Hepatocyte (in vitro differentiated cells): ENCODE results near the gene OPCML. TPM values are rescaled to one million over a fixed set of nuclear protein-coding genes. Genes with fewer than 3 reads are reported as not detected.

Source experiments
- DNase-seq: peaks from one replicate; pipeline ENCODE4 v3.0.0-alpha.2; 2016; ENCODE audit warnings: low spot score
- H2AFZ ChIP-seq: fragments of 200-600 bp; sonication (generic); 2 replicates; pipeline ENCODE4 v1.6.0; 2016; ENCODE audit warnings: antibody characterized with exemption, mild to moderate bottlenecking
- H3K27ac ChIP-seq: fragments of 200-600 bp; sonication (generic); 2 replicates; pipeline ENCODE4 v1.5.1; 2016; ENCODE audit warnings: mild to moderate bottlenecking
- H3K27me3 ChIP-seq: fragments of 200-600 bp; sonication (generic); 2 replicates; pipeline ENCODE4 v1.6.1; 2016
- H3K36me3 ChIP-seq: fragments of 200-600 bp; sonication (generic); replicated peaks from 2 replicates; pipeline ENCODE4 v1.5.1; 2016; ENCODE audit warnings: low read depth; ENCODE audit not compliant: insufficient read depth
- H3K4me1 ChIP-seq: fragments of 200-600 bp; sonication (generic); 2 replicates; pipeline ENCODE4 v1.5.1; 2016; ENCODE audit warnings: mild to moderate bottlenecking, moderate library complexity; ENCODE audit not compliant: insufficient read depth
- H3K4me2 ChIP-seq: fragments of 200-600 bp; sonication (generic); 2 replicates; pipeline ENCODE4 v1.6.0; 2016
- H3K4me3 ChIP-seq: fragments of 200-600 bp; sonication (generic); 2 replicates; pipeline ENCODE4 v1.5.1; 2016; ENCODE audit warnings: mild to moderate bottlenecking
- H3K79me2 ChIP-seq: fragments of 200-600 bp; sonication (generic); 2 replicates; pipeline ENCODE4 v1.6.0; 2017; ENCODE audit warnings: mild to moderate bottlenecking
- H3K9me2 ChIP-seq: fragments of 200-600 bp; sonication (generic); replicated peaks from 2 replicates; pipeline ENCODE4 v1.6.0; 2017; ENCODE audit warnings: mild to moderate bottlenecking; ENCODE audit not compliant: insufficient read depth
- H3K9me3 ChIP-seq: fragments of 200-600 bp; sonication (generic); 2 replicates; pipeline ENCODE4 v1.5.1; 2016; ENCODE audit warnings: low read depth, mild to moderate bottlenecking
- H4K20me1 ChIP-seq: fragments of 200-600 bp; sonication (generic); 2 replicates; pipeline ENCODE4 v1.6.0; 2016; ENCODE audit warnings: mild to moderate bottlenecking; ENCODE audit not compliant: insufficient read depth, poor library complexity, severe bottlenecking
- EZH2 ChIP-seq: fragments of 200-600 bp; sonication (generic); IDR thresholded peaks from 2 replicates; pipeline ENCODE4 v1.6.1; 2016; ENCODE audit warnings: antibody characterized with exemption, mild to moderate bottlenecking, borderline replicate concordance
- EZH2phosphoT487 ChIP-seq: fragments of 200-600 bp; sonication (generic); IDR thresholded peaks from one replicate; pipeline ENCODE4 v1.6.1; 2018; ENCODE audit warnings: antibody characterized with exemption, mild to moderate bottlenecking, low read depth, moderate library complexity; ENCODE audit not compliant: unreplicated experiment, severe bottlenecking
- WGBS: methylation state at CpG from one replicate; pipeline ENCODE4 v1.1.6; 2016; ENCODE audit warnings: low lambda C conversion rate; ENCODE audit errors: missing lambda C conversion rate; 5-methylcytosine and 5-hydroxymethylcytosine counted together
- polyA plus RNA-seq: library from polyadenylated mRNA; unstranded; fragments of >200 nt; fragmentation: Nextera tagmentation; extraction: Ambion mirVana; gene quantifications from 2 replicates; pipeline ENCODE4 v1.2.1, GENCODE V29; 2016
- total RNA-seq: library from RNA; depleted of rRNA; stranded (reverse); fragments of >200 nt; gene quantifications from 2 replicates; pipeline ENCODE4 v1.2.3, GENCODE V29; 2014
- TF ChIP-seq, protein P1 (sequence below): fragments of 200-600 bp; sonication (generic); IDR thresholded peaks from 2 replicates; pipeline ENCODE4 v1.5.1; 2016; ENCODE audit warnings: antibody characterized with exemption, mild to moderate bottlenecking; ENCODE audit not compliant: poor library complexity

The OPCML gene
- total and polyA plus RNA-seq, 2 experiments from 2014 or later: 0.37 to 0.98 TPM

DNA sequence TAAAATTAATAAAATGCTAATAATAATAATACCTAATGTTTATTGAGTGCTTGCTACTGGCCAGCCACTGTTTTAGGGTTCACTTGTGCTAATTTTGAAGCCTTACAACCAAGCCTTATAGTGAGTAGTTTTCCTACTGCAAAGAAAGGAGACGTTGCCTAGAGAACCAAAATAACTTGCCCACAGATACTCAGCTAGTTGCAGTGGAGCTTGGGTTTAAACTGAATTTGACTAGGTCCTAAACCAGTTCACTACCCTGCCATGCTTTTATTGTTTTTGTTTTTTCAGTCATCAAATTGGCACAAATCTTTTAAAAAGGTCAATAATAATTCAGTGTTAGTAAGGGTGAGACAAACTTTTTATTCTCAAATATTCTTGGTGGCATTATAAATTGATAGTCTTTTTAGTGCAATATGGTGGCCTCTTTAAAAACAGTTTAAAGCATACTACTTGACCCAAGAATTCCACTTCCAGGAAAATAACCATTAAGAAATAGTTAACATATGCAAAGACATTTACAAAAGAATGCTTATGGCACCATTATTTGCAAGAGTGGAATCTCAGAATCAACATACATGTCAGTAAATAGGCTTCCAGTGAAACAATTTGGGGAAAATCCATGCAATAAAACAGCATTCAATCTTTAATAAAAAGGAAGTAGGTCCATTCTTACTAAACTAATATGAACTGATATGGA is 90.2 kb downstream of the OPCML start:
- Histone ChIP-seq H4K20me1 (no peaks in the 10 kb centered on the region), H3K4me3 (no peak overlapping the region), H3K9me3 (no peaks in the 10 kb centered on the region), H3K4me2 (no peak overlapping the region), H3K36me3 (no peaks in the 10 kb centered on the region), H3K27ac (no peak overlapping the region), H2AFZ (no peak overlapping the region), H3K27me3 (no peaks in the 10 kb centered on the region), H3K4me1 (no peaks in the 10 kb centered on the region), H3K79me2 (no peaks in the 10 kb centered on the region), H3K9me2 (no peaks in the 10 kb centered on the region)
- 78% methylated on average over 1 of the region's 1 CpG for WGBS
- no peak for DNase-seq
- TF ChIP-seq EZH2phosphoT487 (no peak), EZH2 (no peak)
- TF ChIP-seq, protein P1, sequence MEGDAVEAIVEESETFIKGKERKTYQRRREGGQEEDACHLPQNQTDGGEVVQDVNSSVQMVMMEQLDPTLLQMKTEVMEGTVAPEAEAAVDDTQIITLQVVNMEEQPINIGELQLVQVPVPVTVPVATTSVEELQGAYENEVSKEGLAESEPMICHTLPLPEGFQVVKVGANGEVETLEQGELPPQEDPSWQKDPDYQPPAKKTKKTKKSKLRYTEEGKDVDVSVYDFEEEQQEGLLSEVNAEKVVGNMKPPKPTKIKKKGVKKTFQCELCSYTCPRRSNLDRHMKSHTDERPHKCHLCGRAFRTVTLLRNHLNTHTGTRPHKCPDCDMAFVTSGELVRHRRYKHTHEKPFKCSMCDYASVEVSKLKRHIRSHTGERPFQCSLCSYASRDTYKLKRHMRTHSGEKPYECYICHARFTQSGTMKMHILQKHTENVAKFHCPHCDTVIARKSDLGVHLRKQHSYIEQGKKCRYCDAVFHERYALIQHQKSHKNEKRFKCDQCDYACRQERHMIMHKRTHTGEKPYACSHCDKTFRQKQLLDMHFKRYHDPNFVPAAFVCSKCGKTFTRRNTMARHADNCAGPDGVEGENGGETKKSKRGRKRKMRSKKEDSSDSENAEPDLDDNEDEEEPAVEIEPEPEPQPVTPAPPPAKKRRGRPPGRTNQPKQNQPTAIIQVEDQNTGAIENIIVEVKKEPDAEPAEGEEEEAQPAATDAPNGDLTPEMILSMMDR: no peak

DNA sequence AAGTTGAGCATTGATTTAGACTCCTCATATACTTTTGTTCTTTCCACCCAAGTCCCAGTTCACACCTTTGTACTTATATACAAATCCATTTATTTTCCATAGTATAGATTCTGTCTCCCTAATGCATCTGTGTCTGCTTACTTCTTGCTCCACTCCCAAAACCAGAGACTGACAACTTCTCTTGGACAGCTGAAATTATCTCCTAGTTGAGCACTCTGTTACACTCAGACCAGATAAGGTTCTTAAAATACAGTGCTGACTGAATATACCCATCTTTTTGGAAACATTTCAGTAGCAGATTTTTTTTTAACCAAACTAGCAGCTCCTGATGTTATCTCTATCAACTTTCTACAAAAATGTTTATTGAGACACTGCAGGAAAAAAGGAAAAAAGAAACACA is 106.3 kb downstream of the OPCML start:
- no peak overlapping the region for H3K27ac ChIP-seq
- DNase-seq: no peak
- no peaks in the 10 kb centered on the region for H4K20me1 ChIP-seq
- TF ChIP-seq, protein P1: no peak
- TF ChIP-seq EZH2phosphoT487 (no peak), EZH2 (no peak)
- no peaks in the 10 kb centered on the region for H3K36me3 ChIP-seq
- no peaks in the 10 kb centered on the region for H3K9me3 ChIP-seq
- H3K4me3 ChIP-seq: no peak overlapping the region
- no peaks in the 10 kb centered on the region for H3K79me2 ChIP-seq
- H3K4me2 ChIP-seq: no peak overlapping the region
- H3K9me2 ChIP-seq: no peaks in the 10 kb centered on the region
- H2AFZ ChIP-seq: no peak overlapping the region
- no peaks in the 10 kb centered on the region for H3K4me1 ChIP-seq
- H3K27me3 ChIP-seq: no peaks in the 10 kb centered on the region

DNA sequence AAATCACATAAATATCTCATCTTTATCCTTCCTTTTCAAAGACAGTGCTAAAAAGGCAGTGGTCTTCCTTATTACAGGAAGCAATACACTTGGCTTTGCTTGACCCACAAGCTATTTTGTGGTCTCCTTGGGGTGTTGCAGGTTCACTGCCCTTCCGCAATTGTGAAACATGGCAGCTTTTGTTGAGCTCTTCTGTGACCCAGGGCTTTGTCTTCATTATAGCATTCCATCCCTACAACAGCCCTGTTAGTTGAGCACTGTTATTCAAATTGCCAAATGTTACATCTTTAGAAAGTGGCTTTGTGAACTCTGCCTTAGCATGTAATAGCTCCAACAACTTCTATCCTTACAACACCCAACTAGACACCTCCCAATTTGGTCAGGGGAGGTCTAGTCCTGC is 107.1 kb downstream of the OPCML start:
- Histone ChIP-seq H3K4me2 (no peak overlapping the region), H2AFZ (no peak overlapping the region), H3K4me1 (no peaks in the 10 kb centered on the region), H3K9me2 (no peaks in the 10 kb centered on the region), H4K20me1 (no peaks in the 10 kb centered on the region), H3K9me3 (no peaks in the 10 kb centered on the region), H3K36me3 (no peaks in the 10 kb centered on the region), H3K79me2 (no peaks in the 10 kb centered on the region), H3K4me3 (no peak overlapping the region), H3K27me3 (no peaks in the 10 kb centered on the region), H3K27ac (no peak overlapping the region)
- WGBS: 90% methylated on average over 1 of the region's 1 CpG
- TF ChIP-seq EZH2phosphoT487: no peak
- DNase-seq: no peak

DNA sequence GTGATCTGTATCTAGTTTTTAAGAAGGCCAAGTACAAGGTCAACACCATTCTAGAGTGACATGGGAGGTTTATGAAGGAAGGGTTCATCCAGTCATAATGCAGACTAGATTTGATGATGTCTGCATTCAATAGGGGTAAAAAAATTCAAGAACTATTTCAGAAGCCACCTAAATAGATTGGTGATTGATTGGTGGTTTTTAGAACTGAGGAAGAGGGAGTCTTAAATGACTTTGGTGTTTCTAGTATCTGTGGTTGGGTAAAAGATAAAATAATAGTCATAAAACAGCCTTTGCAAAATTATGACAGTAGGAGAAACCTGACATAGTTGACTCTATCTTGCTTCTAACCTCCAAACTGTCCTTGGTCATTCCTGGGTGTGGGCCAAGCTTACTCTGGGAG is 114.1 kb downstream of the OPCML start:
- no peaks in the 10 kb centered on the region for H3K27me3 ChIP-seq
- DNase-seq: no peak
- no peaks in the 10 kb centered on the region for H3K4me1 ChIP-seq
- no peak overlapping the region for H3K27ac ChIP-seq
- no peak overlapping the region for H2AFZ ChIP-seq
- no peak overlapping the region for H3K4me3 ChIP-seq
- TF ChIP-seq EZH2phosphoT487 (no peak), EZH2 (no peak)
- TF ChIP-seq, protein P1: no peak
- no peaks in the 10 kb centered on the region for H3K79me2 ChIP-seq
- H4K20me1 ChIP-seq: no peaks in the 10 kb centered on the region
- H3K9me2 ChIP-seq: no peaks in the 10 kb centered on the region
- H3K9me3 ChIP-seq: no peaks in the 10 kb centered on the region
- no peaks in the 10 kb centered on the region for H3K36me3 ChIP-seq
- no peak overlapping the region for H3K4me2 ChIP-seq
